ENCODE measurements around the gene ZNF569.

DNA sequence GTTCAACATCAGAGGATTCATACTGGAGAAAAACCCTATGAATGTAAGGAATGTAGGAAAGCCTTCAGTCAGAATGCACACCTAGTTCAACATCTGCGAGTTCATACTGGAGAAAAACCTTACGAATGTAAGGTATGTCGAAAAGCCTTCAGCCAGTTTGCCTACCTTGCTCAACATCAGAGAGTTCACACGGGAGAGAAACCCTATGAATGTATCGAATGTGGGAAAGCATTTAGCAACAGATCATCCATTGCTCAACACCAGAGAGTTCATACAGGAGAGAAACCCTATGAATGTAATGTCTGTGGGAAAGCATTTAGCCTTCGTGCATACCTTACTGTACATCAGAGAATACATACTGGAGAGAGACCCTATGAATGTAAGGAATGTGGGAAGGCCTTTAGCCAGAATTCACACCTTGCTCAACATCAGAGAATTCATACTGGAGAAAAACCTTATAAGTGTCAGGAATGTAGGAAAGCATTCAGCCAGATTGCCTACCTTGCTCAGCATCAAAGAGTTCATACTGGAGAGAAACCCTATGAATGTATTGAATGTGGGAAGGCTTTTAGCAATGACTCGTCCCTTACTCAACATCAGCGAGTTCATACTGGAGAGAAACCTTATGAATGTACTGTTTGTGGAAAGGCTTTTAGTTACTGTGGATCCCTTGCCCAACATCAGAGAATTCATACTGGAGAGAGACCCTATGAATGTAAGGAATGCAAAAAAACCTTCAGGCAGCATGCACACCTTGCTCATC, 17.3 kb upstream of the ZNF569 start:
- no peak for TF ChIP-seq POLR2A (IDR thresholded peaks at IDR 0.05)
- TF ChIP-seq, protein P1, sequence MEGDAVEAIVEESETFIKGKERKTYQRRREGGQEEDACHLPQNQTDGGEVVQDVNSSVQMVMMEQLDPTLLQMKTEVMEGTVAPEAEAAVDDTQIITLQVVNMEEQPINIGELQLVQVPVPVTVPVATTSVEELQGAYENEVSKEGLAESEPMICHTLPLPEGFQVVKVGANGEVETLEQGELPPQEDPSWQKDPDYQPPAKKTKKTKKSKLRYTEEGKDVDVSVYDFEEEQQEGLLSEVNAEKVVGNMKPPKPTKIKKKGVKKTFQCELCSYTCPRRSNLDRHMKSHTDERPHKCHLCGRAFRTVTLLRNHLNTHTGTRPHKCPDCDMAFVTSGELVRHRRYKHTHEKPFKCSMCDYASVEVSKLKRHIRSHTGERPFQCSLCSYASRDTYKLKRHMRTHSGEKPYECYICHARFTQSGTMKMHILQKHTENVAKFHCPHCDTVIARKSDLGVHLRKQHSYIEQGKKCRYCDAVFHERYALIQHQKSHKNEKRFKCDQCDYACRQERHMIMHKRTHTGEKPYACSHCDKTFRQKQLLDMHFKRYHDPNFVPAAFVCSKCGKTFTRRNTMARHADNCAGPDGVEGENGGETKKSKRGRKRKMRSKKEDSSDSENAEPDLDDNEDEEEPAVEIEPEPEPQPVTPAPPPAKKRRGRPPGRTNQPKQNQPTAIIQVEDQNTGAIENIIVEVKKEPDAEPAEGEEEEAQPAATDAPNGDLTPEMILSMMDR (IDR thresholded peaks at IDR 0.05) = no peak

Measured in thyroid gland (tissue), 4 donors.